SK-N-SH (cell line): ENCODE results near the gene ERC1. TPM values are rescaled to one million over a fixed set of nuclear protein-coding genes. Genes with fewer than 3 reads are reported as not detected.

Experiments
- CTCF ChIA-PET: fragments of 300-600, 350-600 bp; formaldehyde crosslinking; extraction: SDS; loops from one replicate; lab custom pipeline; 2021; lab: Yijun Ruan, JAX
- POLR2A ChIA-PET: fragments of 350-600 bp; sonication (Branson Sonifier 250); formaldehyde crosslinking; extraction: SDS; loops from one replicate; lab custom pipeline; 2020; ENCODE audit warnings: antibody characterized with exemption, inconsistent platforms; lab: Yijun Ruan, JAX
- DNase-seq: peaks from one replicate; pipeline ENCODE4 v3.0.0; 2012
- H2AFZ ChIP-seq: fragments of 200-600 bp; sonication (generic); 2 replicates; pipeline ENCODE4 v1.8.1; 2016; ENCODE audit warnings: antibody characterized with exemption, mild to moderate bottlenecking, low read depth
- H3F3A ChIP-seq: fragments of 200-600 bp; sonication (generic); replicated peaks from 2 replicates; pipeline ENCODE3; 2016; ENCODE audit warnings: antibody characterized with exemption, mild to moderate bottlenecking; ENCODE audit not compliant: insufficient read depth
- H3K27ac ChIP-seq, 2 experiments: fragments of 200-500 bp in 1 of 2; fragments of 200-600 bp in 1 of 2; sonication (Bioruptor generic) in 1 of 2; sonication (generic), shearing (Covaris generic) in 1 of 2; 2 replicates each; pipeline versions ENCODE4 v1.5.1 to v1.6.1; 2014 to 2016; ENCODE audit warnings: low read depth in 2 of 2, inconsistent platforms in 1 of 2, low read length in 1 of 2, mild to moderate bottlenecking in 1 of 2, mixed read lengths in 1 of 2
- H3K27me3 ChIP-seq: fragments of 200-600 bp; sonication (generic), shearing (Covaris generic); 2 replicates; pipeline ENCODE4 v1.6.1; 2016; ENCODE audit warnings: mixed run types; ENCODE audit not compliant: insufficient read depth
- H3K36me3 ChIP-seq, 2 experiments: fragments of 200-500 bp in 1 of 2; fragments of 200-600 bp in 1 of 2; sonication (Bioruptor generic) in 1 of 2; sonication (generic) in 1 of 2; replicated peaks in 1 of 2; 2 replicates each; pipeline versions ENCODE3 to v1.5.1; 2014 to 2016; ENCODE audit warnings: low read length in 1 of 2, mild to moderate bottlenecking in 1 of 2; ENCODE audit not compliant: insufficient read depth in 2 of 2, control insufficient read depth in 1 of 2
- H3K4me1 ChIP-seq, 2 experiments: fragments of 200-500 bp in 1 of 2; fragments of 200-600 bp in 1 of 2; sonication (Bioruptor generic) in 1 of 2; sonication (generic), shearing (Covaris generic) in 1 of 2; 2 replicates each; pipeline versions ENCODE4 v1.5.1 to v1.6.1; 2014 to 2016; ENCODE audit warnings: low read depth in 1 of 2, low read length in 1 of 2, mixed run types in 1 of 2; ENCODE audit not compliant: insufficient read depth in 2 of 2, control insufficient read depth in 1 of 2
- H3K4me2 ChIP-seq: fragments of 200-600 bp; sonication (generic), shearing (Covaris generic); 2 replicates; pipeline ENCODE4 v1.6.1; 2017; ENCODE audit warnings: mixed run types
- H3K4me3 ChIP-seq, 2 experiments: fragments of 200-500 bp in 1 of 2; fragments of 200-600 bp in 1 of 2; sonication (Bioruptor generic) in 1 of 2; sonication (generic), shearing (Covaris generic) in 1 of 2; 2 replicates each; pipeline versions ENCODE4 v1.5.1 to v1.8.1; 2014 to 2016; ENCODE audit warnings: low read depth in 2 of 2, inconsistent platforms in 1 of 2, low read length in 1 of 2, mild to moderate bottlenecking in 1 of 2, mixed read lengths in 1 of 2, moderate library complexity in 1 of 2
- H3K79me2 ChIP-seq: fragments of 200-600 bp; sonication (generic); 2 replicates; pipeline ENCODE4 v1.8.1; 2017; ENCODE audit warnings: mild to moderate bottlenecking; ENCODE audit not compliant: insufficient read depth
- H3K9ac ChIP-seq: fragments of 200-600 bp; sonication (generic); 2 replicates; pipeline ENCODE4 v1.6.1; 2017; ENCODE audit warnings: mixed run types
- H3K9me2 ChIP-seq: fragments of 200-600 bp; sonication (generic); 2 replicates; pipeline ENCODE4 v1.6.1; 2017; ENCODE audit warnings: mixed run types
- H3K9me3 ChIP-seq: fragments of 200-600 bp; sonication (generic); 2 replicates; pipeline ENCODE4 v1.6.1; 2017; ENCODE audit warnings: mixed run types, mild to moderate bottlenecking, moderate library complexity
- H4K20me1 ChIP-seq: fragments of 200-600 bp; sonication (generic); 2 replicates; pipeline ENCODE4 v1.6.1; 2017; ENCODE audit warnings: mild to moderate bottlenecking, mixed run types; ENCODE audit not compliant: insufficient read depth
- CTCF ChIP-seq: fragments of 200-600 bp; sonication (generic); IDR thresholded peaks from 2 replicates; pipeline ENCODE4 v1.6.1; 2017; ENCODE audit warnings: antibody characterized with exemption, mild to moderate bottlenecking, moderate library complexity
- FOSL2 ChIP-seq: IDR thresholded peaks from 2 replicates; pipeline ENCODE4 v1.4.0; 2012; ENCODE audit warnings: low read depth, mild to moderate bottlenecking, moderate library complexity, borderline replicate concordance
- GABPA ChIP-seq: IDR thresholded peaks from 2 replicates; pipeline ENCODE4 v1.4.0; 2012; ENCODE audit warnings: low read depth, mild to moderate bottlenecking
- MEF2A ChIP-seq: IDR thresholded peaks from 2 replicates; pipeline ENCODE4 v1.4.0; 2012; ENCODE audit warnings: low read depth, borderline replicate concordance
- RCOR1 ChIP-seq: fragments of 150-350 bp; IDR thresholded peaks from 2 replicates; pipeline ENCODE4 v1.6.1; 2017; ENCODE audit warnings: antibody characterized with exemption, low read length
- REST ChIP-seq: IDR thresholded peaks from 2 replicates; pipeline ENCODE4 v1.6.1; 2012; ENCODE audit warnings: mild to moderate bottlenecking, low read depth, low read length, moderate library complexity
- RFX5 ChIP-seq: IDR thresholded peaks from 2 replicates; pipeline ENCODE4 v1.6.1; 2012; ENCODE audit warnings: mild to moderate bottlenecking, improper control_type of control experiment, low read length
- WGBS: methylation state at CpG from one replicate; pipeline ENCODE4 v1.1.6; 2017; ENCODE audit warnings: low lambda C conversion rate; 5-methylcytosine and 5-hydroxymethylcytosine counted together
- polyA plus RNA-seq, 3 experiments: library from polyadenylated mRNA; depleted of rRNA; stranded (reverse); fragments of >200 nt; gene quantifications; 2 replicates each; pipeline ENCODE4 v1.2.3, GENCODE V29; 2012
- TF ChIP-seq, protein P1 (sequence below): fragments of 150-350 bp; IDR thresholded peaks from 2 replicates; pipeline ENCODE4 v1.6.1; 2017; ENCODE audit warnings: antibody characterized with exemption, low read length, low read depth, borderline replicate concordance
- TF ChIP-seq, protein P2 (sequence below): IDR thresholded peaks from 2 replicates; pipeline ENCODE4 v1.4.0; 2012; ENCODE audit warnings: low read depth
- TF ChIP-seq, protein P3 (sequence below): IDR thresholded peaks from 2 replicates; pipeline ENCODE4 v1.4.0; 2012; ENCODE audit warnings: low read depth, borderline replicate concordance

ERC1 gene
- polyA plus RNA-seq, 1 of the 3 experiments (the other 2 are of a cell fraction), result 7.5 TPM

- H3K4me3 ChIP-seq, result no peak overlapping the region
- TF ChIP-seq, protein P1, sequence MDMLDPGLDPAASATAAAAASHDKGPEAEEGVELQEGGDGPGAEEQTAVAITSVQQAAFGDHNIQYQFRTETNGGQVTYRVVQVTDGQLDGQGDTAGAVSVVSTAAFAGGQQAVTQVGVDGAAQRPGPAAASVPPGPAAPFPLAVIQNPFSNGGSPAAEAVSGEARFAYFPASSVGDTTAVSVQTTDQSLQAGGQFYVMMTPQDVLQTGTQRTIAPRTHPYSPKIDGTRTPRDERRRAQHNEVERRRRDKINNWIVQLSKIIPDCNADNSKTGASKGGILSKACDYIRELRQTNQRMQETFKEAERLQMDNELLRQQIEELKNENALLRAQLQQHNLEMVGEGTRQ, result no peak
- TF ChIP-seq RFX5, result no peak
- TF ChIP-seq, protein P2, sequence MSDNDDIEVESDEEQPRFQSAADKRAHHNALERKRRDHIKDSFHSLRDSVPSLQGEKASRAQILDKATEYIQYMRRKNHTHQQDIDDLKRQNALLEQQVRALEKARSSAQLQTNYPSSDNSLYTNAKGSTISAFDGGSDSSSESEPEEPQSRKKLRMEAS, result no peak
- no peak for TF ChIP-seq MEF2A
- TF ChIP-seq FOSL2, result no peak
- TF ChIP-seq GABPA, result no peak
- no peak for TF ChIP-seq RCOR1
- no peak for TF ChIP-seq REST
- TF ChIP-seq CTCF, result no peak
- TF ChIP-seq, protein P3, sequence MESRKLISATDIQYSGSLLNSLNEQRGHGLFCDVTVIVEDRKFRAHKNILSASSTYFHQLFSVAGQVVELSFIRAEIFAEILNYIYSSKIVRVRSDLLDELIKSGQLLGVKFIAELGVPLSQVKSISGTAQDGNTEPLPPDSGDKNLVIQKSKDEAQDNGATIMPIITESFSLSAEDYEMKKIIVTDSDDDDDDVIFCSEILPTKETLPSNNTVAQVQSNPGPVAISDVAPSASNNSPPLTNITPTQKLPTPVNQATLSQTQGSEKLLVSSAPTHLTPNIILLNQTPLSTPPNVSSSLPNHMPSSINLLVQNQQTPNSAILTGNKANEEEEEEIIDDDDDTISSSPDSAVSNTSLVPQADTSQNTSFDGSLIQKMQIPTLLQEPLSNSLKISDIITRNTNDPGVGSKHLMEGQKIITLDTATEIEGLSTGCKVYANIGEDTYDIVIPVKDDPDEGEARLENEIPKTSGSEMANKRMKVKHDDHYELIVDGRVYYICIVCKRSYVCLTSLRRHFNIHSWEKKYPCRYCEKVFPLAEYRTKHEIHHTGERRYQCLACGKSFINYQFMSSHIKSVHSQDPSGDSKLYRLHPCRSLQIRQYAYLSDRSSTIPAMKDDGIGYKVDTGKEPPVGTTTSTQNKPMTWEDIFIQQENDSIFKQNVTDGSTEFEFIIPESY, result no peak
- TF ChIP-seq, all 33 proteins: peak for 0
- Histone ChIP-seq H3K27me3 (no peaks in the 10 kb centered on the region), H2AFZ (no peak overlapping the region), H3F3A (no peaks in the 10 kb centered on the region), H3K4me1 (peaks cover 0 to 4% of the 10 kb centered on the region in 2 experiments; a peak in 1 of 4 replicates), H3K9me2 (no peaks in the 10 kb centered on the region; the same call in 1 of the 2 replicates), H3K36me3 (peaks cover 2 to 21% of the 10 kb centered on the region in 2 experiments), H3K27ac (no peak overlapping the region), H3K9me3 (peaks cover 5% of the 10 kb centered on the region; the same call in 1 of the 2 replicates), H4K20me1 (no peaks in the 10 kb centered on the region), H3K9ac (no peak overlapping the region), H3K79me2 (peaks cover 3% of the 10 kb centered on the region; the same call in 1 of the 2 replicates), H3K4me2 (no peak overlapping the region)
- POLR2A ChIA-PET, result no interaction called here
- DNase-seq, result no peak
- 91% methylated on average over 8 of the region's 8 CpGs for WGBS
- CTCF ChIA-PET, result interaction anchor here (0.9 kb wide), 1 partner anchor 210 kb away, joined by 3 read pairs; no protein-coding TSS in a partner anchor
Measured at GRCh38 chr12:1328391-1328790, 337.4 kb downstream of the ERC1 start.
